Upper lobe of right lung (tissue), 1 donor: ENCODE data around the gene SCLY. TPM values are rescaled to one million over a fixed set of nuclear protein-coding genes. Genes with fewer than 3 reads are reported as not detected.

Experiments used
- ATAC-seq: fragments of 200-7000 bp; cut with Tn5 transposase; one replicate; pipeline ENCODE4 v1.9.1; 2020; ENCODE audit warnings: mild to moderate bottlenecking, moderate library complexity
- DNase-seq: peaks from one replicate; pipeline ENCODE4 v3.0.0-alpha.2; 2020
- H3K27ac ChIP-seq: fragments of 200-600 bp; one replicate; pipeline ENCODE4 v1.8.0; 2022
- H3K27me3 ChIP-seq: fragments of 200-600 bp; one replicate; pipeline ENCODE4 v1.8.0; 2022; ENCODE audit warnings: mild to moderate bottlenecking
- H3K36me3 ChIP-seq: fragments of 200-600 bp; one replicate; pipeline ENCODE4 v1.8.0; 2022
- H3K4me1 ChIP-seq: fragments of 200-600 bp; one replicate; pipeline ENCODE4 v1.8.0; 2022
- H3K4me3 ChIP-seq: fragments of 200-600 bp; one replicate; pipeline ENCODE4 v1.8.0; 2022; ENCODE audit warnings: mild to moderate bottlenecking
- H3K9me3 ChIP-seq: fragments of 200-600 bp; one replicate; pipeline ENCODE4 v1.8.0; 2022
- CTCF ChIP-seq: fragments of 200-600 bp; IDR thresholded peaks from one replicate; pipeline ENCODE4 v1.8.0; 2022; ENCODE audit warnings: antibody characterized with exemption
- intact Hi-C: fragments of 100-400 bp; cut with DNase I; formaldehyde crosslinking; loops from one replicate; pipeline ENCODE4 v1.11.0; 2022
- total RNA-seq: library from RNA; stranded (reverse); fragmentation: NEBNext Ultra II Directional; extraction: Animal tissue kit (Norgen Biotek cat#: 25700); gene quantifications from one replicate; pipeline ENCODE4 v1.2.1, GENCODE V29; 2021
- donor health status: DM: no; HTN: yes; CAD: no; lungs with severe emphysema.

The SCLY gene
- total RNA-seq, 1 donor from 2014 or later: 13.0 TPM

- no peak overlapping the region for H3K4me3 ChIP-seq
- no peaks in the 10 kb centered on the region for H3K36me3 ChIP-seq
- DNase-seq (no peak), ATAC-seq (no peak)
- intact Hi-C loops: no loop called here
- H3K27me3 ChIP-seq: no peaks in the 10 kb centered on the region
- no peaks in the 10 kb centered on the region for H3K4me1 ChIP-seq
- H3K9me3 ChIP-seq: no peaks in the 10 kb centered on the region
- no peak overlapping the region for H3K27ac ChIP-seq
- TF ChIP-seq CTCF: no peak
These were observed 71.1 kb downstream of the SCLY start for GRCh38 chr2:238131761-238132462.

GRCh38 chr2:238132463-238133450 lies 72.0 kb downstream of the SCLY start:
- no peaks in the 10 kb centered on the region for H3K36me3 ChIP-seq
- H3K9me3 ChIP-seq: no peaks in the 10 kb centered on the region
- DNase-seq (no peak), ATAC-seq (no peak)
- no peak for TF ChIP-seq CTCF
- intact Hi-C loops: no loop called here
- no peaks in the 10 kb centered on the region for H3K27me3 ChIP-seq
- H3K27ac ChIP-seq: no peak overlapping the region
- H3K4me1 ChIP-seq: peaks cover 4% of the 10 kb centered on the region
- H3K4me3 ChIP-seq: no peak overlapping the region

- ATAC-seq: no peak
- intact Hi-C loops: no loop called here
- Histone ChIP-seq H3K4me1 (peaks cover 5% of the 10 kb centered on the region), H3K9me3 (no peaks in the 10 kb centered on the region), H3K4me3 (no peak overlapping the region), H3K27me3 (no peaks in the 10 kb centered on the region), H3K27ac (no peak overlapping the region), H3K36me3 (no peaks in the 10 kb centered on the region)
- TF ChIP-seq CTCF: no peak
- DNase-seq: no peak
These were observed 72.9 kb downstream of the SCLY start for GRCh38 chr2:238133499-238134392.

- DNase-seq: no peak
- TF ChIP-seq CTCF: no peak
- intact Hi-C loops: no loop called here
- H3K4me3 ChIP-seq: no peak overlapping the region
- ATAC-seq: no peak
- H3K27me3 ChIP-seq: no peaks in the 10 kb centered on the region
- peaks cover 5% of the 10 kb centered on the region for H3K4me1 ChIP-seq
- no peaks in the 10 kb centered on the region for H3K36me3 ChIP-seq
- no peak overlapping the region for H3K27ac ChIP-seq
- no peaks in the 10 kb centered on the region for H3K9me3 ChIP-seq
These were observed 73.6 kb downstream of the SCLY start for GRCh38 chr2:238134393-238134785.

- intact Hi-C loops: no loop called here
- no peak overlapping the region for H3K27ac ChIP-seq
- DNase-seq (no peak), ATAC-seq (no peak)
- TF ChIP-seq CTCF: no peak
- H3K27me3 ChIP-seq: no peaks in the 10 kb centered on the region
- no peaks in the 10 kb centered on the region for H3K9me3 ChIP-seq
- H3K36me3 ChIP-seq: no peaks in the 10 kb centered on the region
- peaks cover 5% of the 10 kb centered on the region for H3K4me1 ChIP-seq
- no peak overlapping the region for H3K4me3 ChIP-seq
These were observed 74.9 kb downstream of the SCLY start for GRCh38 chr2:238135601-238136150.
